SU-DHL-6 (cell line): ENCODE measurements around the gene TTC19.

ENCODE experiments used
- H2AFZ ChIP-seq: fragments of 200-600 bp; sonication (generic); 2 replicates; pipeline ENCODE4 v1.6.1; 2014; ENCODE audit warnings: low read depth, mild to moderate bottlenecking, moderate library complexity, mixed read lengths, antibody characterized with exemption, low read length; ENCODE audit not compliant: severe bottlenecking
- H3F3A ChIP-seq: fragments of 200-600 bp; shearing (Covaris generic); 2 replicates; pipeline ENCODE4 v1.6.0; 2016; ENCODE audit warnings: antibody characterized with exemption, mild to moderate bottlenecking; ENCODE audit not compliant: insufficient read depth
- H3K27ac ChIP-seq: fragments of 200-600 bp; sonication (generic); 2 replicates; pipeline ENCODE4 v1.5.1; 2016; ENCODE audit warnings: low read depth, mild to moderate bottlenecking, low read length, moderate library complexity, mixed read lengths
- H3K27me3 ChIP-seq: fragments of 200-600 bp; sonication (generic), shearing (Covaris generic); 2 replicates; pipeline ENCODE4 v1.6.0; 2014; ENCODE audit warnings: mild to moderate bottlenecking, low read length
- H3K36me3 ChIP-seq: fragments of 200-600 bp; sonication (generic); 2 replicates; pipeline ENCODE4 v1.6.1; 2014; ENCODE audit warnings: mild to moderate bottlenecking, low read length, mixed read lengths
- H3K4me2 ChIP-seq: fragments of 300-600, 200-600 bp; shearing (Covaris generic), sonication (generic); 2 replicates; pipeline ENCODE4 v1.6.0; 2014; ENCODE audit warnings: low read length, low read depth, mild to moderate bottlenecking; ENCODE audit not compliant: poor library complexity, severe bottlenecking
- H3K4me3 ChIP-seq: fragments of 200-600 bp; sonication (generic); 2 replicates; pipeline ENCODE4 v1.5.1; 2014; ENCODE audit warnings: antibody characterized with exemption, low read length, mild to moderate bottlenecking, mixed read lengths; ENCODE audit not compliant: insufficient read depth, poor library complexity, severe bottlenecking
- H3K79me2 ChIP-seq: fragments of 200-600 bp; sonication (generic); 2 replicates; pipeline ENCODE4 v1.6.1; 2014; ENCODE audit warnings: mild to moderate bottlenecking, low read length, moderate library complexity; ENCODE audit not compliant: insufficient read depth
- H3K9ac ChIP-seq: fragments of 200-600 bp; sonication (generic); 2 replicates; pipeline ENCODE4 v1.7.0; 2014; ENCODE audit warnings: mild to moderate bottlenecking, low read length
- H3K9me2 ChIP-seq: fragments of 200-600 bp; sonication (generic); replicated peaks from 2 replicates; pipeline ENCODE4 v1.6.1; 2014; ENCODE audit warnings: low read length; ENCODE audit not compliant: insufficient read depth
- H3K9me3 ChIP-seq: fragments of 200-600 bp; sonication (generic); 2 replicates; pipeline ENCODE4 v1.6.1; 2014; ENCODE audit warnings: low read length, mixed read lengths; ENCODE audit not compliant: insufficient read depth
- H4K20me1 ChIP-seq: fragments of 200-600 bp; sonication (generic); 2 replicates; pipeline ENCODE4 v1.6.1; 2014; ENCODE audit warnings: low read depth, mild to moderate bottlenecking, antibody characterized with exemption, low read length, moderate library complexity, mixed read lengths
- EZH2phosphoT487 ChIP-seq: fragments of 200-600 bp; sonication (generic), shearing (Covaris generic); conservative IDR thresholded peaks from 2 replicates; pipeline ENCODE4 v1.6.1; 2018; ENCODE audit warnings: mild to moderate bottlenecking, antibody characterized with exemption, low read length, moderate library complexity, mixed read lengths
- TF ChIP-seq, protein P1 (sequence below): fragments of 200-600 bp; sonication (generic); IDR thresholded peaks from one replicate; pipeline ENCODE4 v1.5.1; 2017; ENCODE audit warnings: antibody characterized with exemption, mild to moderate bottlenecking, low read length, moderate library complexity; ENCODE audit not compliant: insufficient read depth, poor library complexity, severe bottlenecking

Gene TTC19

DNA sequence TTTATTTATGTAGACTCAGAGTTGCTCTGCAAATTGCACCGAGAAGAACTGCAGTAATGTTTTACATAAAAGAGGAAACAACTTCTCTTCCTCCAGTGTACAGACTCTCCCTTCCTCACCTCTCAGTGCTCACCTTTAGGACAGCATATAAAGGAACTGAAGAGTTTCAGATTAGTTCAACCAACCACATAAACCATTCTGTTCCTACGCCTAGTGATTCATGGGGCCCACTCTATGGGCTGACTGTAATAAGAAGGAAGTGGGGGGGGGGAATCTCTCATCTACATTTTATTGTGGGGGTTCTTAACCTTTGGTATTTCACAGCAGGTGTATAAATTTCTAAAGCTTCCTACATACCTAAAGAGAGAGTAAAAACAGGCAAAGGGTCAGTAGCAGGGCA is 18.4 kb upstream of the TTC19 start:
- Histone ChIP-seq H3K9ac (no peak overlapping the region), H3K36me3 (no peaks in the 10 kb centered on the region)

GRCh38 chr17:15981646-15982580 is 17.7 kb upstream of the TTC19 start:
- H3K9me2 ChIP-seq: no peaks in the 10 kb centered on the region
- H3K36me3 ChIP-seq: peaks cover 4% of the 10 kb centered on the region; the same call in 1 of the 2 replicates
- H3K4me3 ChIP-seq: no peak overlapping the region
- no peak overlapping the region for H3K27ac ChIP-seq
- no peak overlapping the region for H2AFZ ChIP-seq
- no peaks in the 10 kb centered on the region for H3K79me2 ChIP-seq
- H3F3A ChIP-seq: no peaks in the 10 kb centered on the region
- no peak overlapping the region for H3K4me2 ChIP-seq
- no peaks in the 10 kb centered on the region for H3K27me3 ChIP-seq
- TF ChIP-seq, protein P1, sequence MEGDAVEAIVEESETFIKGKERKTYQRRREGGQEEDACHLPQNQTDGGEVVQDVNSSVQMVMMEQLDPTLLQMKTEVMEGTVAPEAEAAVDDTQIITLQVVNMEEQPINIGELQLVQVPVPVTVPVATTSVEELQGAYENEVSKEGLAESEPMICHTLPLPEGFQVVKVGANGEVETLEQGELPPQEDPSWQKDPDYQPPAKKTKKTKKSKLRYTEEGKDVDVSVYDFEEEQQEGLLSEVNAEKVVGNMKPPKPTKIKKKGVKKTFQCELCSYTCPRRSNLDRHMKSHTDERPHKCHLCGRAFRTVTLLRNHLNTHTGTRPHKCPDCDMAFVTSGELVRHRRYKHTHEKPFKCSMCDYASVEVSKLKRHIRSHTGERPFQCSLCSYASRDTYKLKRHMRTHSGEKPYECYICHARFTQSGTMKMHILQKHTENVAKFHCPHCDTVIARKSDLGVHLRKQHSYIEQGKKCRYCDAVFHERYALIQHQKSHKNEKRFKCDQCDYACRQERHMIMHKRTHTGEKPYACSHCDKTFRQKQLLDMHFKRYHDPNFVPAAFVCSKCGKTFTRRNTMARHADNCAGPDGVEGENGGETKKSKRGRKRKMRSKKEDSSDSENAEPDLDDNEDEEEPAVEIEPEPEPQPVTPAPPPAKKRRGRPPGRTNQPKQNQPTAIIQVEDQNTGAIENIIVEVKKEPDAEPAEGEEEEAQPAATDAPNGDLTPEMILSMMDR: no peak
- TF ChIP-seq EZH2phosphoT487: no peak
- no peaks in the 10 kb centered on the region for H3K9me3 ChIP-seq
- H4K20me1 ChIP-seq: no peaks in the 10 kb centered on the region
- no peak overlapping the region for H3K9ac ChIP-seq

More for the DNA sequence above, 18.4 kb upstream of the TTC19 start:
- no peaks in the 10 kb centered on the region for H3K9me2 ChIP-seq
- H3K27ac ChIP-seq: no peak overlapping the region
- H3K27me3 ChIP-seq: no peaks in the 10 kb centered on the region
- no peaks in the 10 kb centered on the region for H3F3A ChIP-seq
- no peaks in the 10 kb centered on the region for H4K20me1 ChIP-seq
- no peak overlapping the region for H3K4me3 ChIP-seq
- no peak overlapping the region for H2AFZ ChIP-seq
- no peaks in the 10 kb centered on the region for H3K79me2 ChIP-seq
- no peaks in the 10 kb centered on the region for H3K9me3 ChIP-seq
- H3K4me2 ChIP-seq: no peak overlapping the region
- TF ChIP-seq, protein P1: no peak
- TF ChIP-seq EZH2phosphoT487: no peak

DNA sequence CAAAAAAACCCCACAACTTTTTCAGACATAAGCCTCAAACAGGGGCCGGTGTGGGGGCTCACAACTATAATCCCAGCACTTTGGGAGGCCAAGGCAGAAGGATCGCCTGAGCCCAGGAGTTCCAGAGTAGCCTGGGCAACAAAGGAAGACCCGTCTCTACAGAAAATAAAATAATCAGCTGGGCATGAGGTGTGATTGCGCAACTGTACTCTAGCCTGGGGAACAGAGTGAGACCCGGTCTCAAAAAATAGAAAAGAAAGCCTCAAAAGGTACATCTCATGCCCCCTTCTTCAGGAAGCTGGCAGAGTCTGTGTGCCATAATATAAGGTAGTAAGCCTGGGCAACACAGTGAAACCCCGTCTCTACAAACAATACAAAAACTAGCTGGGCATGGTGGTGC is 3.3 kb upstream of the TTC19 start:
- H3K9me2 ChIP-seq: no peaks in the 10 kb centered on the region
- peaks cover 14% of the 10 kb centered on the region for H3K79me2 ChIP-seq
- no peaks in the 10 kb centered on the region for H3K9me3 ChIP-seq

More for the DNA sequence above, 3.3 kb upstream of the TTC19 start:
- Histone ChIP-seq H3K9ac (no peak overlapping the region), H3F3A (peaks cover 13% of the 10 kb centered on the region), H3K27ac (no peak overlapping the region), H3K27me3 (no peaks in the 10 kb centered on the region), H3K4me2 (no peak overlapping the region), H3K4me3 (no peak overlapping the region), H4K20me1 (no peaks in the 10 kb centered on the region), H3K36me3 (peaks cover 1% of the 10 kb centered on the region), H2AFZ (no peak overlapping the region)
- TF ChIP-seq EZH2phosphoT487: no peak
- TF ChIP-seq, protein P1: no peak
